Psoas muscle (tissue), 8 donors: ENCODE data around the gene CDHR2. TPM values are rescaled to one million over a fixed set of nuclear protein-coding genes. Genes with fewer than 3 reads are reported as not detected.

ENCODE experiments used
- ATAC-seq, 4 donors: fragments of 200-7000 bp; cut with Tn5 transposase; one replicate each; pipeline ENCODE4 v1.9.1; 2020; ENCODE audit warnings: moderate library complexity in 3 of 4, mild to moderate bottlenecking in 2 of 4
- DNase-seq, 2 donors: peaks; one replicate each; pipeline ENCODE4 v3.0.0-alpha.2; 2020
- H3K27ac ChIP-seq: fragments of 200-600 bp; one replicate; pipeline ENCODE4 v1.8.0; 2022
- H3K27me3 ChIP-seq, 3 donors: fragments of 200-600 bp in 1 of 3; one replicate each; pipeline versions ENCODE4 v1.6.1 to v1.8.0; 2013 to 2022; ENCODE audit warnings: low read length in 2 of 3, mild to moderate bottlenecking in 2 of 3, moderate library complexity in 1 of 3; ENCODE audit not compliant: insufficient read depth in 3 of 3
- H3K36me3 ChIP-seq, 2 donors: fragments of 200-600 bp in 1 of 2; one replicate each; pipeline versions ENCODE4 v1.6.1 to v1.8.0; 2013 to 2022; ENCODE audit warnings: low read depth in 1 of 2, mild to moderate bottlenecking in 1 of 2, moderate library complexity in 1 of 2; ENCODE audit not compliant: insufficient read depth in 1 of 2
- H3K4me1 ChIP-seq: fragments of 200-600 bp; one replicate; pipeline ENCODE4 v1.8.0; 2022
- H3K4me3 ChIP-seq: fragments of 200-600 bp; one replicate; pipeline ENCODE4 v1.8.0; 2022; ENCODE audit warnings: mild to moderate bottlenecking
- H3K9me3 ChIP-seq: fragments of 200-600 bp; one replicate; pipeline ENCODE4 v1.8.0; 2022
- CTCF ChIP-seq: fragments of 200-600 bp; IDR thresholded peaks from one replicate; pipeline ENCODE4 v1.8.0; 2022; ENCODE audit warnings: antibody characterized with exemption
- WGBS, 3 donors: extraction: QIAGEN DNeasy Blood & Tissue Kit; methylation state at CpG; one replicate each; pipeline versions ENCODE4 v1.1.6 to v1.1.7; 2013; 5-methylcytosine and 5-hydroxymethylcytosine counted together
- intact Hi-C, 2 donors: fragments of 100-400 bp; cut with DNase I; formaldehyde crosslinking; loops; one replicate each; pipeline versions ENCODE4 v1.11.0 to v1.14.2; 2022
- polyA plus RNA-seq, 3 donors: library from polyadenylated mRNA; stranded (reverse); fragments of 200-250 nt; gene quantifications; one replicate each; pipeline ENCODE4 v1.2.3, GENCODE V29; 2013
- total RNA-seq, 4 donors: library from RNA; stranded (reverse); fragmentation: NEBNext Ultra II Directional in 2 of 4; extraction: Animal tissue kit (Norgen Biotek cat#: 25700) in 2 of 4; gene quantifications; one replicate each; pipeline versions ENCODE4 v1.2.1 to v1.2.4, GENCODE V29; 2021 to 2023
- donor health status: healthy with polysubstance abuse.
- donor health status: DM: no; HTN: no; CAD: no; lungs with moderate emphysema.
- donor health status: Bipolar disorder and iron deficiency.
- donor health status: healthy.
- donor health status: DM: yes; HTN: yes; CAD: no.
- donor health status: DM: no; HTN: no; CAD: no.
- donor health status: DM: no; HTN: no; CAD: no.
- donor health status: DM: yes; HTN: yes; CAD: no.

Gene CDHR2
- total and polyA plus RNA-seq, 7 donors: 0.03 to 0.30 (median 0.14) TPM; not detected in 3

GRCh38 chr5:176625966-176626875 is 77.1 kb downstream of the CDHR2 start:
- DNase-seq (no peak), ATAC-seq (no peak)
- no peak for TF ChIP-seq CTCF
- 46 to 71% (median 51%) methylated on average over 24 to 25 of the region's 25 CpGs for WGBS, 3 donors
- intact Hi-C loops: no loop called here
- Histone ChIP-seq H3K9me3 (no peaks in the 10 kb centered on the region), H3K36me3 (no peaks in the 10 kb centered on the region), H3K27me3 (peaks cover 0 to 28% (median 9%) of the 10 kb centered on the region in 3 donors), H3K27ac (no peak overlapping the region), H3K4me1 (peaks cover 13% of the 10 kb centered on the region), H3K4me3 (no peak overlapping the region)

DNA sequence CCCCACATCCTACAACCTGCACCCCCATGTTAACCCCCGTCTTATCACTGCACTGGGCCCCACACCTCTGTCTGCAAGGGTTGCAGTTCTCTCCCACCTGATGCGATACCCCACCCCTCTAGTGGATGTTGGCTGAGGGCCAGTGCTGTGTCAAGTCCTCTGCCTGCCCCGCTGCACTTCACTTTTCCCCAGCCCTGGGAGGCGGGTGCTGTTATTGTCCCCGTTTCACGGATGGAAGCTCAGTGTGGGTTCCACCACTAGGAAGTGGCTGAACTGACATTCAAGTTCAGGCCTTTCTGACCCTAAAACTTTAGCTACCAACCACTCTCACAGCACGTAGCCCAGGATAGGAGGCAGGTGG is 77.7 kb downstream of the CDHR2 start:
- TF ChIP-seq CTCF: no peak
- ATAC-seq: no peak
- Histone ChIP-seq H3K9me3 (no peaks in the 10 kb centered on the region), H3K4me3 (no peak overlapping the region), H3K4me1 (peaks cover 9% of the 10 kb centered on the region), H3K27me3 (peaks cover 0 to 29% (median 9%) of the 10 kb centered on the region in 3 donors), H3K36me3 (no peaks in the 10 kb centered on the region), H3K27ac (no peak overlapping the region)
- intact Hi-C loops: no loop called here
- no peak for DNase-seq
- 53 to 79% (median 67%) methylated on average over 7 of the region's 7 CpGs for WGBS, 3 donors

DNA sequence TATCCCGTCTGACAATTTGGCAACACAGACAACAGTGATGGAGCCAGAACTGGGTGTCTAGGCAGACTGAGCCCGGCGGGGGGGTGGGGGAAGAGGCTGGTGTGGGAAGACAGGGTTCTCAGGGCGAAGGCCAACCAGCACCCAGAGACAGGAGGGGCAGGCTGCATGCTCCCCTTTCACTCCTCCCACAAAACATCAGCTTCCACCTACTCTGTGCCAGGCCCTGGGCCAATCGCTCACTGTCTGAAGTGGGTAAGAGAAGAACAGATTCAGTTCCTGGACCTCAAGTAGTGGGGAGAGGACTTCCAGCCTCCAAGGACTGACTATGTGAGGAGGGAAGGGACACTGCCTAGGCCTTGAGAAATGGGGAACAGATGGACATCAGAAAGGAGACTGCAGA is 78.4 kb downstream of the CDHR2 start:
- H3K4me1 ChIP-seq: peaks cover 7% of the 10 kb centered on the region
- intact Hi-C loops: no loop called here
- 67 to 89% (median 82%) methylated on average over 5 of the region's 5 CpGs for WGBS, 3 donors
- H3K9me3 ChIP-seq: no peaks in the 10 kb centered on the region
- no peak for DNase-seq
- H3K27me3 ChIP-seq: peaks cover 0 to 29% (median 9%) of the 10 kb centered on the region in 3 donors
- H3K4me3 ChIP-seq: no peak overlapping the region
- H3K27ac ChIP-seq: no peak overlapping the region
- H3K36me3 ChIP-seq: no peaks in the 10 kb centered on the region
- TF ChIP-seq CTCF: no peak
- ATAC-seq: no peak

- H3K4me3 ChIP-seq: no peak overlapping the region
- 52 to 67% (median 60%) methylated on average over 13 of the region's 13 CpGs for WGBS, 3 donors
- peaks cover 0 to 30% (median 9%) of the 10 kb centered on the region in 3 donors for H3K27me3 ChIP-seq
- H3K27ac ChIP-seq: no peak overlapping the region
- intact Hi-C loops: no loop called here
- peaks cover 7% of the 10 kb centered on the region for H3K4me1 ChIP-seq
- no peaks in the 10 kb centered on the region for H3K36me3 ChIP-seq
- ATAC-seq (no peak), DNase-seq (no peak)
- no peaks in the 10 kb centered on the region for H3K9me3 ChIP-seq
- no peak for TF ChIP-seq CTCF
These were observed 79.5 kb downstream of the CDHR2 start for GRCh38 chr5:176628406-176629228.
